Neural cell (in vitro differentiated cells): ENCODE data around the gene GMDS.

Experiments used
- CTCF ChIP-seq: fragments of 450-650 bp; IDR thresholded peaks from 2 replicates; pipeline ENCODE4 v1.5.1; 2014; ENCODE audit warnings: antibody characterized with exemption, mild to moderate bottlenecking, moderate library complexity; ENCODE audit not compliant: poor library complexity, severe bottlenecking
- EP300 ChIP-seq: fragments of 450-650 bp; conservative IDR thresholded peaks from 2 replicates; pipeline ENCODE4 v1.6.1; 2014; ENCODE audit warnings: antibody characterized with exemption, mild to moderate bottlenecking, moderate library complexity; ENCODE audit not compliant: poor library complexity, severe bottlenecking
- EZH2 ChIP-seq: fragments of 200-600, 300-800 bp; shearing (Covaris generic), sonication (generic); IDR thresholded peaks from 2 replicates; pipeline ENCODE4 v1.6.1; 2014; ENCODE audit warnings: antibody characterized with exemption, low read length, borderline replicate concordance, mild to moderate bottlenecking; ENCODE audit not compliant: insufficient read depth, poor library complexity, severe bottlenecking
- MXI1 ChIP-seq: fragments of 450-650 bp; conservative IDR thresholded peaks from 2 replicates; pipeline ENCODE4 v1.6.1; 2014; ENCODE audit warnings: antibody characterized with exemption, mild to moderate bottlenecking; ENCODE audit not compliant: poor library complexity, severe bottlenecking
- POLR2AphosphoS5 ChIP-seq: IDR thresholded peaks from 2 replicates; pipeline ENCODE4 v1.6.1; 2012
- RAD21 ChIP-seq: fragments of 450-650 bp; conservative IDR thresholded peaks from 2 replicates; pipeline ENCODE4 v1.6.1; 2014; ENCODE audit warnings: antibody characterized with exemption, mild to moderate bottlenecking, moderate library complexity
- REST ChIP-seq: IDR thresholded peaks from 2 replicates; pipeline ENCODE4 v1.6.1; 2012; ENCODE audit warnings: borderline replicate concordance
- SMC3 ChIP-seq: fragments of 450-650 bp; conservative IDR thresholded peaks from 2 replicates; pipeline ENCODE4 v1.6.1; 2014; ENCODE audit warnings: antibody characterized with exemption, mild to moderate bottlenecking, moderate library complexity; ENCODE audit not compliant: poor library complexity
- TAF1 ChIP-seq: IDR thresholded peaks from 2 replicates; pipeline ENCODE4 v1.6.1; 2012; ENCODE audit warnings: low read depth

GRCh38 chr6:2016040-2016439 lies 229.4 kb downstream of the GMDS start:
- TF ChIP-seq POLR2AphosphoS5 (no peak), REST (no peak), CTCF (no peak), MXI1 (no peak), EP300 (no peak), EZH2 (no peak), TAF1 (no peak), RAD21 (no peak), SMC3 (no peak)
